Testis (tissue), 3 donors: ENCODE results near the gene KIF6. TPM values are rescaled to one million over a fixed set of nuclear protein-coding genes. Genes with fewer than 3 reads are reported as not detected.

Source experiments
- DNase-seq: peaks from one replicate; pipeline ENCODE4 v3.0.0-alpha.2; 2019
- H3K27ac ChIP-seq, 2 donors: fragments of 200-600 bp; sonication (generic); one replicate each; pipeline ENCODE4 v1.5.1; 2019
- H3K27me3 ChIP-seq: fragments of 200-600 bp; sonication (generic); one replicate; pipeline ENCODE4 v1.5.1; 2019
- H3K36me3 ChIP-seq: fragments of 200-600 bp; sonication (generic); one replicate; pipeline ENCODE4 v1.5.1; 2017; ENCODE audit warnings: low read depth; ENCODE audit errors: missing control alignments
- H3K4me1 ChIP-seq: fragments of 200-600 bp; sonication (generic); one replicate; pipeline ENCODE4 v1.5.1; 2019
- H3K4me3 ChIP-seq, 2 donors: fragments of 200-600 bp; sonication (generic); one replicate each; pipeline ENCODE4 v1.5.1; 2017 to 2019
- H3K9me3 ChIP-seq: fragments of 200-600 bp; sonication (generic); one replicate; pipeline ENCODE4 v1.5.1; 2017
- CTCF ChIP-seq, 3 experiments: fragments of 450-650 bp in 2 of 3; fragments of 200-600 bp in 1 of 3; sonication (generic) in 1 of 3; IDR thresholded peaks; one replicate each; pipeline ENCODE4 v1.5.1; 2016 to 2019; ENCODE audit warnings: antibody characterized with exemption in 3 of 3, mild to moderate bottlenecking in 2 of 3, moderate library complexity in 1 of 3
- POLR2A ChIP-seq: fragments of 450-650 bp; IDR thresholded peaks from one replicate; pipeline ENCODE4 v1.6.1; 2017; ENCODE audit warnings: antibody characterized with exemption, mild to moderate bottlenecking, moderate library complexity
- WGBS, 2 donors: methylation state at CpG; one replicate each; pipeline ENCODE4 v1.1.5; 2018; 5-methylcytosine and 5-hydroxymethylcytosine counted together
- intact Hi-C: fragments of 100-400 bp; cut with DNase I; formaldehyde crosslinking; loops from one replicate; pipeline ENCODE4 v1.15.1; 2023; ENCODE audit warnings: low total_unique reads
- polyA plus RNA-seq: library from polyadenylated mRNA; stranded (reverse); fragments of 350-450 nt; fragmentation: Illumina TruSeq; extraction: RNeasy Lipid Tissue Mini Kit (QIAGEN cat#74804); gene quantifications from one replicate; pipeline ENCODE4 v1.2.3, GENCODE V29; 2014; ENCODE audit warnings: low read depth, low replicate concordance; ENCODE audit not compliant: insufficient read depth
- total RNA-seq, 2 donors: library from RNA; depleted of rRNA; stranded (reverse); fragments of >200 nt; gene quantifications; one replicate each; pipeline ENCODE4 v1.2.3, GENCODE V29; 2016

The KIF6 gene
- total and polyA plus RNA-seq, 3 donors from 2014 or later: 4.2 to 12.0 (median 6.3) TPM

GRCh38 chr6:39344821-39345280, 380.4 kb downstream of the KIF6 start:
- DNase-seq: no peak

GRCh38 chr6:39343396-39343870, 381.8 kb downstream of the KIF6 start:
- WGBS, 2 donors: 89 to 97% methylated on average over 8 to 9 of the region's 9 CpGs
- intact Hi-C loops: no loop called here
- Histone ChIP-seq H3K4me1 (peaks cover 11% of the 10 kb centered on the region), H3K27me3 (no peaks in the 10 kb centered on the region), H3K36me3 (no peaks in the 10 kb centered on the region), H3K9me3 (no peaks in the 10 kb centered on the region), H3K4me3 (no peak overlapping the region), H3K27ac (no peak overlapping the region)
- DNase-seq: no peak
- TF ChIP-seq CTCF (IDR thresholded peaks at IDR 0.05) (no peak), POLR2A (no peak)

More at GRCh38 chr6:39344821-39345280, 380.4 kb downstream of the KIF6 start:
- H3K4me1 ChIP-seq: no peaks in the 10 kb centered on the region
- TF ChIP-seq CTCF (IDR thresholded peaks at IDR 0.05) (no peak), POLR2A (no peak)
- H3K9me3 ChIP-seq: no peaks in the 10 kb centered on the region
- WGBS, 2 donors: 80 to 83% methylated on average over 2 to 7 of the region's 7 CpGs
- no peaks in the 10 kb centered on the region for H3K36me3 ChIP-seq
- intact Hi-C loops: no loop called here
- no peak overlapping the region for H3K27ac ChIP-seq
- no peaks in the 10 kb centered on the region for H3K27me3 ChIP-seq
- H3K4me3 ChIP-seq: no peak overlapping the region

GRCh38 chr6:39342692-39343395, 382.4 kb downstream of the KIF6 start:
- intact Hi-C loops: no loop called here
- TF ChIP-seq POLR2A (no peak), CTCF (IDR thresholded peaks at IDR 0.05) (no peak)
- WGBS, 2 donors: 77 to 79% methylated on average over 14 of the region's 14 CpGs
- no peaks in the 10 kb centered on the region for H3K9me3 ChIP-seq
- no peaks in the 10 kb centered on the region for H3K36me3 ChIP-seq
- peaks cover 11% of the 10 kb centered on the region for H3K4me1 ChIP-seq
- no peak overlapping the region for H3K4me3 ChIP-seq
- H3K27me3 ChIP-seq: no peaks in the 10 kb centered on the region
- DNase-seq: no peak
- no peak overlapping the region for H3K27ac ChIP-seq

GRCh38 chr6:39341937-39342336, 383.3 kb downstream of the KIF6 start:
- Histone ChIP-seq H3K27ac (no peak overlapping the region), H3K27me3 (no peaks in the 10 kb centered on the region), H3K4me1 (peaks cover 11% of the 10 kb centered on the region), H3K9me3 (no peaks in the 10 kb centered on the region), H3K4me3 (no peak overlapping the region), H3K36me3 (no peaks in the 10 kb centered on the region)
- intact Hi-C loops: no loop called here
- no peak for TF ChIP-seq POLR2A
- TF ChIP-seq CTCF (IDR thresholded peaks at IDR 0.05): no peak
- WGBS, 2 donors: 86 to 90% methylated on average over 5 of the region's 5 CpGs
- DNase-seq: no peak

GRCh38 chr6:39341352-39341751, 383.9 kb downstream of the KIF6 start:
- DNase-seq: no peak
- H3K4me1 ChIP-seq: peaks cover 11% of the 10 kb centered on the region
- H3K27me3 ChIP-seq: no peaks in the 10 kb centered on the region
- no peak overlapping the region for H3K27ac ChIP-seq
- 89 to 90% methylated on average over 3 of the region's 3 CpGs for WGBS, 2 donors
- intact Hi-C loops: no loop called here
- TF ChIP-seq CTCF (IDR thresholded peaks at IDR 0.05): no peak
- TF ChIP-seq POLR2A: no peak
- no peaks in the 10 kb centered on the region for H3K36me3 ChIP-seq
- H3K4me3 ChIP-seq: no peak overlapping the region
- no peaks in the 10 kb centered on the region for H3K9me3 ChIP-seq
